Measurements from ENCODE around the gene SGK1. TPM values are rescaled to one million over a fixed set of nuclear protein-coding genes. Genes with fewer than 3 reads are reported as not detected.

Gene SGK1
- total and polyA plus RNA-seq, 2 donors from 2014 or later: 142 to 324 TPM

- FAIRE-seq (no peak), DNase-seq (no peak)
- Histone ChIP-seq H3K4me3 (ENCODE audit: low read length in 3 of 3) (peak overlapping the region; percentile 37 to 98 (median 94)), H3K36me3 (ENCODE audit: control insufficient read depth in 2 of 3, insufficient read depth in 3 of 3, low read length in 3 of 3) (peaks cover 7 to 56% (median 35%) of the 10 kb centered on the region in 3 donors), H3K9ac (ENCODE audit: low read length in 3 of 3) (peak overlapping the region; percentile 7 to 91 (median 12)), H3K27me3 (ENCODE audit: control insufficient read depth, insufficient read depth, low read length) (no peaks in the 10 kb centered on the region), H3K9me3 (ENCODE audit: control insufficient read depth in 2 of 3, insufficient read depth in 1 of 3, low read length in 3 of 3) (no peaks in the 10 kb centered on the region), H3K27ac (ENCODE audit: low read depth in 2 of 2, low read length in 2 of 2) (peak overlapping the region; percentile 66 to 72), H3K4me1 (ENCODE audit: control insufficient read depth in 2 of 3, insufficient read depth in 2 of 3, low read depth in 1 of 3, low read length in 3 of 3) (peaks cover 3 to 19% (median 4%) of the 10 kb centered on the region in 3 donors)
- intact Hi-C loops (cut with DNase I): loop anchor here (10.0 kb wide), 2 partner anchors 473 to 653 kb away; no protein-coding TSS in a partner anchor
- TF ChIP-seq CTCF (IDR thresholded peaks at IDR 0.05; ENCODE audit: borderline replicate concordance, extremely low read depth, insufficient read depth): no peak
Measured at GRCh38 chr6:134171517-134171916, 146.4 kb downstream of the SGK1 start.

- peaks cover 2 to 19% (median 3%) of the 10 kb centered on the region in 3 donors for H3K4me1 ChIP-seq (ENCODE audit: control insufficient read depth in 2 of 3, insufficient read depth in 2 of 3, low read depth in 1 of 3, low read length in 3 of 3)
- DNase-seq (peak in 2 of 5 donors; percentile 42 to 62), FAIRE-seq (no peak)
- H3K27ac ChIP-seq (ENCODE audit: low read depth in 2 of 2, low read length in 2 of 2): peak overlapping the region; percentile 66 to 72
- intact Hi-C loops (cut with DNase I): loop anchor here (10.0 kb wide), 2 partner anchors 474 to 654 kb away; no protein-coding TSS in a partner anchor
- no peaks in the 10 kb centered on the region for H3K9me3 ChIP-seq (ENCODE audit: control insufficient read depth in 2 of 3, insufficient read depth in 1 of 3, low read length in 3 of 3)
- TF ChIP-seq CTCF (IDR thresholded peaks at IDR 0.05; ENCODE audit: borderline replicate concordance, extremely low read depth, insufficient read depth): no peak
- peak overlapping the region in 2 of 3 donors; percentile 35 to 91 for H3K9ac ChIP-seq (ENCODE audit: low read length in 3 of 3)
- peak overlapping the region in 2 of 3 donors; percentile 94 to 98 for H3K4me3 ChIP-seq (ENCODE audit: low read length in 3 of 3)
- peaks cover 7 to 56% (median 35%) of the 10 kb centered on the region in 3 donors for H3K36me3 ChIP-seq (ENCODE audit: control insufficient read depth in 2 of 3, insufficient read depth in 3 of 3, low read length in 3 of 3)
- H3K27me3 ChIP-seq (ENCODE audit: control insufficient read depth, insufficient read depth, low read length): no peaks in the 10 kb centered on the region
Measured at GRCh38 chr6:134170844-134171243, 147.1 kb downstream of the SGK1 start.

- no peak for TF ChIP-seq CTCF (IDR thresholded peaks at IDR 0.05; ENCODE audit: borderline replicate concordance, extremely low read depth, insufficient read depth)
- H3K9ac ChIP-seq (ENCODE audit: low read length in 3 of 3): peak overlapping the region; percentile 6 to 91 (median 18)
- H3K27ac ChIP-seq (ENCODE audit: low read depth in 2 of 2, low read length in 2 of 2): peak overlapping the region; percentile 66 to 72
- H3K27me3 ChIP-seq (ENCODE audit: control insufficient read depth, insufficient read depth, low read length): no peaks in the 10 kb centered on the region
- FAIRE-seq (no peak), DNase-seq (peak in 2 of 5 donors; percentile 36 to 50)
- peak overlapping the region; percentile 4 to 98 (median 94) for H3K4me3 ChIP-seq (ENCODE audit: low read length in 3 of 3)
- intact Hi-C loops (cut with DNase I): loop anchor here (10.0 kb wide), 2 partner anchors 475 to 655 kb away; no protein-coding TSS in a partner anchor
- H3K36me3 ChIP-seq (ENCODE audit: control insufficient read depth in 2 of 3, insufficient read depth in 3 of 3, low read length in 3 of 3): peaks cover 7 to 56% (median 35%) of the 10 kb centered on the region in 3 donors
- no peaks in the 10 kb centered on the region for H3K9me3 ChIP-seq (ENCODE audit: control insufficient read depth in 2 of 3, insufficient read depth in 1 of 3, low read length in 3 of 3)
- peaks cover 2 to 19% (median 3%) of the 10 kb centered on the region in 3 donors for H3K4me1 ChIP-seq (ENCODE audit: control insufficient read depth in 2 of 3, insufficient read depth in 2 of 3, low read depth in 1 of 3, low read length in 3 of 3)
Measured at GRCh38 chr6:134169871-134170486, 147.9 kb downstream of the SGK1 start.

All from kidney (tissue), 14 donors.